ENCODE measurements around the gene TNK1. TPM values are rescaled to one million over a fixed set of nuclear protein-coding genes. Genes with fewer than 3 reads are reported as not detected.
A peak's percentile ranks its signal among the peaks of the same experiment; 100 is the strongest.

Gene TNK1
- total RNA-seq, 4 donors from 2014 or later = 2.4 to 9.8 (median 6.0) TPM

- no peak for DNase-seq (ENCODE audit: low spot score in 2 of 2)
- TF ChIP-seq EP300 (IDR thresholded peaks at IDR 0.05) = no peak
- no peak for TF ChIP-seq POLR2A (IDR thresholded peaks at IDR 0.05)
- no peak for TF ChIP-seq CTCF (IDR thresholded peaks at IDR 0.05)
- Histone ChIP-seq H3K9me3 (no peaks in the 10 kb centered on the region), H3K27me3 (no peaks in the 10 kb centered on the region), H3K4me3 (no peak overlapping the region), H3K27ac (no peak overlapping the region), H3K36me3 (peaks cover 0 to 19% (median 0%) of the 10 kb centered on the region in 3 donors), H3K4me1 (peaks cover 0 to 32% (median 15%) of the 10 kb centered on the region in 4 donors)
- 87 to 89% methylated on average over 4 of the region's 4 CpGs for WGBS, 2 donors
Observed at GRCh38 chr17:7396147-7396546, 15.3 kb downstream of the TNK1 start.

- TF ChIP-seq POLR2A (IDR thresholded peaks at IDR 0.05) (no peak), CTCF (IDR thresholded peaks at IDR 0.05) (no peak), EP300 (IDR thresholded peaks at IDR 0.05) (no peak)
- H3K27me3 ChIP-seq = no peaks in the 10 kb centered on the region
- no peak overlapping the region for H3K4me3 ChIP-seq
- no peaks in the 10 kb centered on the region for H3K9me3 ChIP-seq
- no peak overlapping the region for H3K27ac ChIP-seq
- peaks cover 0 to 39% (median 23%) of the 10 kb centered on the region in 4 donors for H3K4me1 ChIP-seq
- WGBS, 2 donors = 86 to 89% methylated on average over 2 of the region's 2 CpGs
- no peak for DNase-seq (ENCODE audit: low spot score in 2 of 2)
- peaks cover 0 to 5% (median 0%) of the 10 kb centered on the region in 3 donors for H3K36me3 ChIP-seq
Observed at GRCh38 chr17:7398612-7399011, 17.7 kb downstream of the TNK1 start.

GRCh38 chr17:7403043-7403726, 22.3 kb downstream of the TNK1 start:
- Histone ChIP-seq H3K4me1 (peaks cover 0 to 56% (median 21%) of the 10 kb centered on the region in 4 donors), H3K27me3 (no peaks in the 10 kb centered on the region), H3K4me3 (peak overlapping the region; percentile 55 to 96 (median 66)), H3K36me3 (peaks cover 0 to 10% (median 0%) of the 10 kb centered on the region in 3 donors), H3K9me3 (no peaks in the 10 kb centered on the region), H3K27ac (peak overlapping the region; percentile 85 to 98 (median 96))
- 7 to 14% methylated on average over 6 to 16 of the region's 16 CpGs for WGBS, 2 donors
- DNase-seq (ENCODE audit: low spot score in 2 of 2) = peak; percentile 56 to 57
- TF ChIP-seq EP300 (IDR thresholded peaks at IDR 0.05) (no peak), POLR2A (IDR thresholded peaks at IDR 0.05) (no peak), CTCF (IDR thresholded peaks at IDR 0.05) (no peak)

- TF ChIP-seq EP300 (IDR thresholded peaks at IDR 0.05) = no peak
- TF ChIP-seq CTCF (IDR thresholded peaks at IDR 0.05) = no peak
- TF ChIP-seq POLR2A (IDR thresholded peaks at IDR 0.05) = no peak
- H3K9me3 ChIP-seq = no peaks in the 10 kb centered on the region
- peaks cover 0 to 15% (median 0%) of the 10 kb centered on the region in 3 donors for H3K36me3 ChIP-seq
- no peaks in the 10 kb centered on the region for H3K27me3 ChIP-seq
- H3K4me3 ChIP-seq = peak overlapping the region; percentile 55 to 96 (median 66)
- H3K27ac ChIP-seq = peak overlapping the region; percentile 85 to 98 (median 96)
- DNase-seq (ENCODE audit: low spot score in 2 of 2) = no peak
- 0% methylated on average over 10 of the region's 13 CpGs; no CpG with 5 or more reads in 1 of the 2 donors for WGBS, 2 donors
- peaks cover 0 to 56% (median 21%) of the 10 kb centered on the region in 4 donors for H3K4me1 ChIP-seq
Observed at GRCh38 chr17:7403727-7403976, 22.8 kb downstream of the TNK1 start.

GRCh38 chr17:7403977-7404736, 23.3 kb downstream of the TNK1 start, which contains the start of gene TMEM256:
Gene TMEM256, minus strand, starts transcription at chr17:7404097. Its CDS starts 13 bp downstream, at chr17:7404084.
- H3K36me3 ChIP-seq = peaks cover 0 to 20% (median 0%) of the 10 kb centered on the region in 3 donors
- H3K9me3 ChIP-seq = no peaks in the 10 kb centered on the region
- TF ChIP-seq CTCF (IDR thresholded peaks at IDR 0.05) = peak in 2 of 5 experiments; percentile 47 to 57
- peak; percentile 82 to 99 for TF ChIP-seq EP300 (IDR thresholded peaks at IDR 0.05)
- TF ChIP-seq POLR2A (IDR thresholded peaks at IDR 0.05) = peak; percentile 97 to 99
- WGBS, 2 donors = 0% methylated on average over 23 to 49 of the region's 49 CpGs
- DNase-seq (ENCODE audit: low spot score in 2 of 2) = peak; percentile 98 to 99
- H3K4me1 ChIP-seq = peaks cover 0 to 56% (median 21%) of the 10 kb centered on the region in 4 donors
- H3K27me3 ChIP-seq = no peaks in the 10 kb centered on the region
- peak within 1 kb of the TSS; percentile 85 to 98 (median 96) for H3K27ac ChIP-seq
- H3K4me3 ChIP-seq = peak within 1 kb of the TSS; percentile 63 to 96 (median 70)
